Measurements from ENCODE around the gene TNNC1. TPM values are rescaled to one million over a fixed set of nuclear protein-coding genes. Genes with fewer than 3 reads are reported as not detected.
A peak's percentile ranks its signal among the peaks of the same experiment; 100 is the strongest.

Gene TNNC1
- total and polyA plus RNA-seq, 2 of the 13 experiments (the other 11 are each of a cell fraction or from before 2014, with no cell fraction given): 11.8 to 36.4 TPM

DNA sequence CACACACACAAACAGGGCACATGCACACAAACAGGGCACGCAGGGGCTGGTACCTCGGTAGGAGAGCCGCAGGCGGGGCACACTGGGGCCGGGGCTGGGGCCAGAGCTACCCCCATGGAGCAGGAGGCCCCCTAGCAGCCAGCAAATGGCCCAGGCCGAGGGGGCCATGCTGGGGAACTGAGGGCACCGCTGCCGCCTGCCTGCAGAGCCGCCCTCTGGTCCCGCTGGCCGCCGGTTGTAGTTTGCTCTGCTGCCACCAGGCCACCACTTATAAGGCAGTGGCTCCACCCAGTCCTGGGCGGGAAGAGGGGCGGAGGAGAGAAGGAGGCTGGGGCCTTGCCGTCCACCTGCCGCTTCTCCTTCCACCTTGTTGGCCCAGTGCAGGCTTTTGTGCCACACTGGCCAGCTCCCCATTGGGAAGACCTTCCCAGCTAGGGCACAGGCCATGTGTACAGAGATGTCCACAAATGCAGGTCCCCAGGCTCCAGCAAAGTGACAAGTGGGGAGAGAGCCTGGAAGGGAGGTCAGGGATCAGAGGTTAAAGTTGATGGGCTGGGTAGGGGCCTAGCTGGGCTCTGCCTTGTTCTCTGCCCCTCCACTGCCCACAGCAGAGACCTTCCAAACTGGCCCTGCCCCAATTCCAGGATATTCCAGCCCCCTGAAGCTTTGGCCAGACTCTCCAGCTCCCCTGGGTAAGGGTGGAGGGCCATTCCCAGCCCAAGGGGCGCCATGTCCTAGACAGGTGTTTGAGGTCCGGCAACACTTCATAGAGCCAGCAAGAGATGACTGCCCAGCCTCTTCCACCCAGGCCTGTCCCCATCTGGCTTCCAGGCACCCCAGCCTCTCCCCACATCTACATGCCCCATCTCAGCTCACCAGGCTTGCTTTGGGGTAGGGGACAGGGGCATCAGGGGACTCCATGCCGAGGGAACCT lies 8.7 kb downstream of the TNNC1 start, which contains the start of gene SEMA3G (continued):
- TF ChIP-seq ZNF264 (CRISPR knock-in tag; IDR thresholded peaks at IDR 0.05) (peak; percentile 66; the same call in 1 of the 2 replicates), KDM3A (CRISPR knock-in tag; IDR thresholded peaks at IDR 0.05; ENCODE audit: low read depth) (peak; percentile 29; the same call in 1 of the 2 replicates), EP300 (IDR thresholded peaks at IDR 0.05; ENCODE audit: low read depth in 2 of 2, low read length in 2 of 2) (no peak), EP300 (CRISPR knock-in tag; IDR thresholded peaks at IDR 0.05; ENCODE audit: borderline replicate concordance) (no peak), SIX4 (CRISPR knock-in tag; IDR thresholded peaks at IDR 0.05) (no peak), MTA3 (CRISPR knock-in tag; IDR thresholded peaks at IDR 0.05) (no peak), RFXANK (CRISPR knock-in tag; IDR thresholded peaks at IDR 0.05) (no peak), TEAD2 (CRISPR knock-in tag; IDR thresholded peaks at IDR 0.05) (no peak), MXI1 (IDR thresholded peaks at IDR 0.05; ENCODE audit: borderline replicate concordance, low read depth, low read length) (no peak), ZNF446 (CRISPR knock-in tag; IDR thresholded peaks at IDR 0.05) (no peak), ZNF616 (CRISPR knock-in tag; IDR thresholded peaks at IDR 0.05; ENCODE audit: low read depth) (no peak), ZNF556 (CRISPR knock-in tag; IDR thresholded peaks at IDR 0.05; ENCODE audit: borderline replicate concordance) (peak; percentile 59; the same call in 1 of the 2 replicates)
- TF ChIP-seq, protein P1, sequence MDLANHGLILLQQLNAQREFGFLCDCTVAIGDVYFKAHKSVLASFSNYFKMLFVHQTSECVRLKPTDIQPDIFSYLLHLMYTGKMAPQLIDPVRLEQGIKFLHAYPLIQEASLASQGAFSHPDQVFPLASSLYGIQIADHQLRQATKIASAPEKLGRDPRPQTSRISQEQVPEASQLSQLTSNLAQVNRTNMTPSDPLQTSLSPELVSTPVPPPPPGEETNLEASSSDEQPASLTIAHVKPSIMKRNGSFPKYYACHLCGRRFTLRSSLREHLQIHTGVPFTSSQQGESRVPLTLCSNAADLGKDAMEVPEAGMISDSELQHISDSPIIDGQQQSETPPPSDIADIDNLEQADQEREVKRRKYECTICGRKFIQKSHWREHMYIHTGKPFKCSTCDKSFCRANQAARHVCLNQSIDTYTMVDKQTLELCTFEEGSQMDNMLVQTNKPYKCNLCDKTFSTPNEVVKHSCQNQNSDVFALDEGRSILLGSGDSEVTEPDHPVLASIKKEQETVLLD (CRISPR knock-in tag; IDR thresholded peaks at IDR 0.05; ENCODE audit: low read depth): no peak
- TF ChIP-seq, protein P2, sequence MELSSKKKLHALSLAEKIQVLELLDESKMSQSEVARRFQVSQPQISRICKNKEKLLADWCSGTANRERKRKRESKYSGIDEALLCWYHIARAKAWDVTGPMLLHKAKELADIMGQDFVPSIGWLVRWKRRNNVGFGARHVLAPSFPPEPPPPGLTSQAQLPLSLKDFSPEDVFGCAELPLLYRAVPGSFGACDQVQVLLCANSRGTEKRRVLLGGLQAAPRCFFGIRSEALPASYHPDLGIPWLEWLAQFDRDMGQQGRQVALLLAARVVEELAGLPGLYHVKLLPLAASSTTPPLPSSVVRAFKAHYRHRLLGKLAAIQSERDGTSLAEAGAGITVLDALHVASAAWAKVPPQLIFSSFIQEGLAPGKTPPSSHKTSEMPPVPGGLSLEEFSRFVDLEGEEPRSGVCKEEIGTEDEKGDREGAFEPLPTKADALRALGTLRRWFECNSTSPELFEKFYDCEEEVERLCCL (CRISPR knock-in tag; IDR thresholded peaks at IDR 0.05; ENCODE audit: borderline replicate concordance): no peak

All from HepG2 (cell line).